ENCODE measurements around the gene INS. TPM values are rescaled to one million over a fixed set of nuclear protein-coding genes. Genes with fewer than 3 reads are reported as not detected.
A peak's percentile ranks its signal among the peaks of the same experiment; 100 is the strongest.

INS gene
- total and polyA plus RNA-seq, 5 donors from 2014 or later, result not detected

GRCh38 chr11:2149460-2149859 is 11.5 kb downstream of the INS start:
- H3K27me3 Mint-ChIP-seq, result peaks cover 62% of the 10 kb centered on the region
- H3K36me3 Mint-ChIP-seq, result no peaks in the 10 kb centered on the region
- no peak overlapping the region for H3K27ac ChIP-seq (ENCODE audit: insufficient read depth, low read length, poor library complexity, severe bottlenecking)
- H3K9me3 Mint-ChIP-seq, result no peaks in the 10 kb centered on the region
- peaks cover 0 to 8% (median 5%) of the 10 kb centered on the region in 4 donors for H3K4me1 Mint-ChIP-seq
- no peaks in the 10 kb centered on the region for H3K9me3 ChIP-seq (ENCODE audit: control insufficient read depth in 2 of 2, low read length in 2 of 2)
- no peak overlapping the region for H3K4me3 Mint-ChIP-seq
- DNase-seq (no peak), ATAC-seq (ENCODE audit: low read depth in 2 of 2) (no peak)
- peaks cover 6% of the 10 kb centered on the region for H3K4me1 ChIP-seq (ENCODE audit: control insufficient read depth, insufficient read depth, low read length, poor library complexity, severe bottlenecking)
- H3K27me3 ChIP-seq (ENCODE audit: control insufficient read depth, insufficient read depth, low read length), result peaks cover 2% of the 10 kb centered on the region
- H3K36me3 ChIP-seq (ENCODE audit: control insufficient read depth, insufficient read depth, low read length), result no peaks in the 10 kb centered on the region
- H3K4me3 ChIP-seq (ENCODE audit: low read depth, low read length), result no peak overlapping the region
- no peak overlapping the region for H3K27ac Mint-ChIP-seq

GRCh38 chr11:2148595-2148994 is 12.4 kb downstream of the INS start:
- H3K4me1 Mint-ChIP-seq, result peaks cover 0 to 8% (median 5%) of the 10 kb centered on the region in 4 donors

GRCh38 chr11:2147391-2147790 is 13.6 kb downstream of the INS start:
- Mint-ChIP-seq H3K4me3 (no peak overlapping the region), H3K4me1 (peaks cover 0 to 15% (median 8%) of the 10 kb centered on the region in 4 donors), H3K27me3 (peaks cover 79% of the 10 kb centered on the region), H3K36me3 (no peaks in the 10 kb centered on the region), H3K9me3 (no peaks in the 10 kb centered on the region), H3K27ac (no peak overlapping the region)
- Histone ChIP-seq H3K4me1 (ENCODE audit: control insufficient read depth, insufficient read depth, low read length, poor library complexity, severe bottlenecking) (peaks cover 6% of the 10 kb centered on the region), H3K9me3 (ENCODE audit: control insufficient read depth in 2 of 2, low read length in 2 of 2) (no peaks in the 10 kb centered on the region), H3K27me3 (ENCODE audit: control insufficient read depth, insufficient read depth, low read length) (peaks cover 6% of the 10 kb centered on the region), H3K36me3 (ENCODE audit: control insufficient read depth, insufficient read depth, low read length) (no peaks in the 10 kb centered on the region), H3K4me3 (ENCODE audit: low read depth, low read length) (no peak overlapping the region), H3K27ac (ENCODE audit: insufficient read depth, low read length, poor library complexity, severe bottlenecking) (no peak overlapping the region)
- ATAC-seq (ENCODE audit: low read depth in 2 of 2) (no peak), DNase-seq (no peak)

More at GRCh38 chr11:2148595-2148994, 12.4 kb downstream of the INS start:
- Mint-ChIP-seq H3K9me3 (no peaks in the 10 kb centered on the region), H3K4me3 (no peak overlapping the region), H3K27ac (no peak overlapping the region), H3K27me3 (peaks cover 67% of the 10 kb centered on the region), H3K36me3 (no peaks in the 10 kb centered on the region)
- no peaks in the 10 kb centered on the region for H3K9me3 ChIP-seq (ENCODE audit: control insufficient read depth in 2 of 2, low read length in 2 of 2)
- no peak overlapping the region for H3K4me3 ChIP-seq (ENCODE audit: low read depth, low read length)
- ATAC-seq (ENCODE audit: low read depth in 2 of 2), result no peak
- H3K36me3 ChIP-seq (ENCODE audit: control insufficient read depth, insufficient read depth, low read length), result no peaks in the 10 kb centered on the region
- H3K4me1 ChIP-seq (ENCODE audit: control insufficient read depth, insufficient read depth, low read length, poor library complexity, severe bottlenecking), result peaks cover 6% of the 10 kb centered on the region
- no peak for DNase-seq
- peaks cover 2% of the 10 kb centered on the region for H3K27me3 ChIP-seq (ENCODE audit: control insufficient read depth, insufficient read depth, low read length)
- H3K27ac ChIP-seq (ENCODE audit: insufficient read depth, low read length, poor library complexity, severe bottlenecking), result no peak overlapping the region

GRCh38 chr11:2146051-2146450 is 15.0 kb downstream of the INS start:
- H3K9me3 ChIP-seq (ENCODE audit: control insufficient read depth in 2 of 2, low read length in 2 of 2), result no peaks in the 10 kb centered on the region
- Mint-ChIP-seq H3K27me3 (peaks cover 84% of the 10 kb centered on the region), H3K4me3 (no peak overlapping the region), H3K4me1 (peaks cover 0 to 9% (median 3%) of the 10 kb centered on the region in 4 donors), H3K36me3 (no peaks in the 10 kb centered on the region), H3K27ac (no peak overlapping the region), H3K9me3 (no peaks in the 10 kb centered on the region)
- ATAC-seq (ENCODE audit: low read depth in 2 of 2) (no peak), DNase-seq (no peak)
- H3K4me3 ChIP-seq (ENCODE audit: low read depth, low read length), result no peak overlapping the region
- no peaks in the 10 kb centered on the region for H3K4me1 ChIP-seq (ENCODE audit: control insufficient read depth, insufficient read depth, low read length, poor library complexity, severe bottlenecking)
- H3K27me3 ChIP-seq (ENCODE audit: control insufficient read depth, insufficient read depth, low read length), result peaks cover 8% of the 10 kb centered on the region
- H3K36me3 ChIP-seq (ENCODE audit: control insufficient read depth, insufficient read depth, low read length), result no peaks in the 10 kb centered on the region
- no peak overlapping the region for H3K27ac ChIP-seq (ENCODE audit: insufficient read depth, low read length, poor library complexity, severe bottlenecking)

GRCh38 chr11:2144544-2145248 is 16.3 kb downstream of the INS start:
- Mint-ChIP-seq H3K36me3 (no peaks in the 10 kb centered on the region), H3K27ac (no peak overlapping the region), H3K27me3 (peaks cover 78% of the 10 kb centered on the region), H3K9me3 (no peaks in the 10 kb centered on the region), H3K4me1 (peaks cover 0 to 9% (median 4%) of the 10 kb centered on the region in 4 donors), H3K4me3 (peak overlapping the region in 1 of 4 donors; percentile 4)
- Histone ChIP-seq H3K36me3 (ENCODE audit: control insufficient read depth, insufficient read depth, low read length) (no peaks in the 10 kb centered on the region), H3K9me3 (ENCODE audit: control insufficient read depth in 2 of 2, low read length in 2 of 2) (no peaks in the 10 kb centered on the region), H3K27ac (ENCODE audit: insufficient read depth, low read length, poor library complexity, severe bottlenecking) (no peak overlapping the region), H3K27me3 (ENCODE audit: control insufficient read depth, insufficient read depth, low read length) (peaks cover 6% of the 10 kb centered on the region), H3K4me1 (ENCODE audit: control insufficient read depth, insufficient read depth, low read length, poor library complexity, severe bottlenecking) (no peaks in the 10 kb centered on the region), H3K4me3 (ENCODE audit: low read depth, low read length) (no peak overlapping the region)
- DNase-seq (no peak), ATAC-seq (ENCODE audit: low read depth in 2 of 2) (no peak)

- ATAC-seq (ENCODE audit: low read depth in 2 of 2), result no peak
- H3K27ac ChIP-seq (ENCODE audit: insufficient read depth, low read length, poor library complexity, severe bottlenecking), result no peak overlapping the region
- H3K36me3 ChIP-seq (ENCODE audit: control insufficient read depth, insufficient read depth, low read length), result no peaks in the 10 kb centered on the region
- no peaks in the 10 kb centered on the region for H3K36me3 Mint-ChIP-seq
- no peak for DNase-seq
- H3K4me1 Mint-ChIP-seq, result peaks cover 0 to 9% (median 4%) of the 10 kb centered on the region in 4 donors
- no peaks in the 10 kb centered on the region for H3K9me3 Mint-ChIP-seq
- no peaks in the 10 kb centered on the region for H3K9me3 ChIP-seq (ENCODE audit: control insufficient read depth in 2 of 2, low read length in 2 of 2)
- H3K4me1 ChIP-seq (ENCODE audit: control insufficient read depth, insufficient read depth, low read length, poor library complexity, severe bottlenecking), result peaks cover under 1% of the 10 kb centered on the region
- H3K27ac Mint-ChIP-seq, result no peak overlapping the region
- no peak overlapping the region for H3K4me3 ChIP-seq (ENCODE audit: low read depth, low read length)
- H3K27me3 Mint-ChIP-seq, result peaks cover 74% of the 10 kb centered on the region
- peaks cover 6% of the 10 kb centered on the region for H3K27me3 ChIP-seq (ENCODE audit: control insufficient read depth, insufficient read depth, low read length)
- H3K4me3 Mint-ChIP-seq, result no peak overlapping the region
These were observed 17.0 kb downstream of the INS start for GRCh38 chr11:2143799-2144543.

GRCh38 chr11:2143477-2143798 is 17.6 kb downstream of the INS start:
- Mint-ChIP-seq H3K36me3 (no peaks in the 10 kb centered on the region), H3K9me3 (no peaks in the 10 kb centered on the region), H3K27me3 (peaks cover 69% of the 10 kb centered on the region), H3K4me1 (peaks cover 0 to 9% (median 4%) of the 10 kb centered on the region in 4 donors), H3K4me3 (no peak overlapping the region), H3K27ac (no peak overlapping the region)
- no peaks in the 10 kb centered on the region for H3K9me3 ChIP-seq (ENCODE audit: control insufficient read depth in 2 of 2, low read length in 2 of 2)
- no peak overlapping the region for H3K4me3 ChIP-seq (ENCODE audit: low read depth, low read length)
- peaks cover 6% of the 10 kb centered on the region for H3K27me3 ChIP-seq (ENCODE audit: control insufficient read depth, insufficient read depth, low read length)
- H3K27ac ChIP-seq (ENCODE audit: insufficient read depth, low read length, poor library complexity, severe bottlenecking), result no peak overlapping the region
- DNase-seq (no peak), ATAC-seq (ENCODE audit: low read depth in 2 of 2) (no peak)
- peaks cover 6% of the 10 kb centered on the region for H3K4me1 ChIP-seq (ENCODE audit: control insufficient read depth, insufficient read depth, low read length, poor library complexity, severe bottlenecking)
- no peaks in the 10 kb centered on the region for H3K36me3 ChIP-seq (ENCODE audit: control insufficient read depth, insufficient read depth, low read length)

Measured in CD4-positive, CD25-positive, alpha-beta regulatory T cell (primary cell).